HG03175 (cell line): ENCODE results near the gene HLCS.

Experiments used
- ATAC-seq: cut with Tn5 transposase; IDR thresholded peaks from one replicate; pipeline ENCODE4 v1.9.1; 2021; ENCODE audit warnings: mild to moderate bottlenecking, moderate library complexity; ENCODE audit not compliant: unreplicated experiment

HLCS gene

DNA sequence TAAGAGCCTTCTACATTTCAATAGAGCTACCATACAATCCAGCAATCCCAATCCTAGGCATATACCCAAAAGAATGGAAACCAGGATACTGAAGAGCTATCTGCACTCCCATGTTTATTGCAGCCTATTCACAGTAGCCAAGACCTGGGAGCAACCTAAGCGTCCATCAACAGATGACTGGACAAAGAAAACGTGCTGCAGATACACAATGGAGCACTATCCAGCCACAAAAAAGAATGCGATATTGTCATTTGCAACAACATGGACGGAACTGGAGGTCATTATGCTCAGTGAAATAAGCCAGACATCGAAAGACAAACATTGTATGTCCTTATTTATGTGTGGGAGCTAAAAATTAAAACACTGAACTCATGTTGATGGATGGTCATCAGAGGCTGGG, 115.3 kb downstream of the HLCS start:
- ATAC-seq, result no peak

DNA sequence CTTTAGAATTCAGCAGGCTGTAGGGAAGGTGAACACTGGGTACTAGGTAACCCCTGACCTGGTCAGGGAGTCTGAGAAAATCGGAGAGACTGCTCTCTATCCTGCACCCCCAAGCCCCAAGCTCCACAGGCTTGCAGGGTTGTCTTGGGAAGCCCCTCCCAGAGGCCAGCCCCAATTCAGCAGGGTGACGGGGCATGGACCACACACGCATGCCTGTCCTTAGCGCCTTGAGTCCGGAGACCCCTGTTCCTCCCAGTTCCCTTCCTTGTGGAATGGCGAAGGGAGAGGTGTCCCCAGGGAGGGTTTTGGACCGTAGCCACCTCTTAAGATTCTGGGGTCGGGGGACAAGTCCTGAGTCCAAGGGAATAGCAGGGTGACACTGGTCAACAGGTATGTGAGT, 116.1 kb downstream of the HLCS start:
- no peak for ATAC-seq

DNA sequence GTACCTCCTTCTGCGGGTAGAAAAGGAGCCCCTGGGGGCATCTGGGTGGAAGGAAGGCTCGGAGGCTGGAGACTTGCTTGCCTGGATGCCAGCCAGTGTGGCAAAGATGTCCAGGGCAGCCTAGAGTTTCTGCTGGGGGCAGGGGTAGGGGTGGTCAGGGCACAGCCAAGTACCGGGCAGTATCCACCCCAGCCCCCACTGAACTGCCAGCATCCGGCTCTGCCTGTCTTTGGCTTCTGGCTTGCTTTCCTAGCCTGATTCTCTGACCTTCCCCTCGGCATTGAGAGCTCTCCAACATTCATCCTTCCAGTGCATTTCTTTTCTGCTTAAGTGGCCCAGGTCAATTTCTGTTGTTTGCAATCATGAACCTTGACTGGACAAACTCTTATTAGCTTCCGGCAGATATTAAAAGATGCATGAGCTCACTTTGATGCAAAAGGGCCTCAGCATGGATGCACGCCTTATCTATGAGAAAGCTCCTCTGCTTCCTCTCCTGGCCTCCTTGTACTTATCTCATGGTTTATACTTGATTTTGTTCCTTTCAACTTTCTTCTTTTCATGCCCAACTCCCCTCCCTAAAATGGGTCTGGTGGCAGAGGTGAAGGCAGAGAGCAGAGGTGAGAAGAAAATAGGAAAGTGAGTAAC, 116.9 kb downstream of the HLCS start:
- ATAC-seq, result no peak

DNA sequence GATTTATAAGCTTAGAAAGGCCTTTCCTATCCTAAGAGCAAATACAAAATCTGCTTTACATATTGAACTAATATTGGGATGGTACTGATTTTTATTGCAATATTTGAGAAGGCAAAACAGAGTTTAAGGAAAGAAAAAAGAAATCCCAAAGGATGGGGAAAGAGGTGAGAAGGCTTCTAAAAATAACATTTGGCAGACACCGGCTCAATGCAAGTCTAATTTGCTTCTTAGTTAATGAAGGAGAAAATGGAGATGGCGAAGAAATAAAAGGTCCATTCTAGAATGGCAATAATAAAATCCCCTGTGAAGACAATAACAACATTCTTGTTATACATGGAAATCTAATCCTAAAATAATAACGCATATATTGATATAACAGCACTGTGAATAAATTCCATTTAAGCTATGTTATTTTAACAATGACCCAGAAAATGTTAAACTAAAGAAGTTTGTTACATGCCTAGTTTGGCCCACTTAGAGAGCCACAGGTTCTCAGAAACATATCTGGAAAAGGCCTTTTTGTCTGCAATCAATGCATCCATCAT, 117.7 kb downstream of the HLCS start:
- no peak for ATAC-seq

DNA sequence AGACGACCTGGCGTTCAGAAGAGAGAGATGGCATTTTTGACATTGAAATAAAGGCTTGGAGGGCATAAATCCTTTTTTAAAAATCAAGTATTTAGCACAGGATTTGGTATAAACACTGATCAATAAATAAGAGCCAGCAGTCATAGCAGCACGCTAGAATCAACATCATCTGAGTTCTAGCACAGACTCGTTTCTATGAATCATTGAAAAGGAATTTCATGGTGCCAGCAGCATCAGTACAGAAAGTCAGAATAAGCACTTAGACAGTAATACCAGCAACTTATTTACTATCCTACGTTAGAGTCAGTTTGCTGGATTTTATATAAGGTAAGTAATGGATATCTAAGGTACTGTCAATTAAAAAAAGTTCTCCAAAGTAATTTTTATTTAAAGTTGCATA, 119.3 kb downstream of the HLCS start:
- no peak for ATAC-seq

DNA sequence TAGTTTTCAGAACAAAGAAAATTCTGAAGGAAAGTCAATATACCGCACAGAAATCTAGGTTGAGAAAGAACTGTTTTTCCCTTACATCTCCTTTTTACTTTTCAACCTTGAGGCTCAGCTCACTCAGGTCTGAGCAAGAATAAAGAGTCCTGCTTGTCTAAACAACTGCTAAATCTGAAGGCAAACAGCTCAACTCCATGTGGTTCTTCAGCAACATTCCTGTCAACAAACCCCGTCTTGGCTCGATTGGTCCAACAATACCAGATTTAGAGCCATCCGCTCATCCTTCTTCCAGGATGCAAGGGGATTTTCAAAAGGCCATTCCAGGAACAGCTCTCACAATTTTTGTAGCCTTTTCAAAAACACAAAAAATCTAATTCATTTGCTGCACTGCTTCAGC, 119.8 kb downstream of the HLCS start:
- ATAC-seq, result no peak

DNA sequence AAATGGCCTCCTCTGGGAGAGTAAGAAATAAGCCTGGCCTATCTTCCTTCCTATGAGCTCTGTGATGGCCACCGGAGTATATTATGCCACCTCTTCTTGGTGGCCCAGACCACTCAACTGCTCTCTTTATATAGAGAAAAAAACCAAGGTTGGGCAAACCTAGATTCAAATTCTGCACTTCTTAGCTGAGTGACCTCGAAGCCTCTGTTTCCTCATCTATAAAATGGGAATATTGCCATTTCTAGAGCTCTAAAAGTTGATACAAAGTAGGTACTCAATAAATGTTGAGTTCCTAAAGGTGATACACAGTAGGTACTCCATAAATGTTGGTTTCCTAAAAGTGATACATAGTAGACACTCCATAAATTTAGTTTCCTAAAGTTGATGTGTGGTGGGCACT, 120.7 kb downstream of the HLCS start:
- no peak for ATAC-seq

DNA sequence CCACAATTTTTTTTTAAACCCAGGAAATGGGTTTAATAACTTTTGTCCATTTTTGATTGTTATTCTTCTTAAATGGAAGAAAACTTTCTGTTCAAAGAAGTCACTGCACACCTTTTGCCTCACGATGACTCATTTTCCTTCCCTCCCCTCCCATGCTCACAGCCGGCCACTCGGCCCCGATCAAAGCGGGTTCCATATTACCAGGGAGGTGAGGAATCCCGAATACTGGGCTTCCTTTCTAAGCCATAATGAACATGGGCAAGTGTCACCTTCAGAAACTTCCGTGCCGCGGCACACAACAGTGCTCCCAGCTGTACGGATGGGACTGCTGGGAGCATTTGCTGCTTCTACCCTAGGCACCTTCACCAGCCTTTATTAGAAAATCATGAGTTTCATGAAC, 121.4 kb downstream of the HLCS start:
- ATAC-seq, result no peak

DNA sequence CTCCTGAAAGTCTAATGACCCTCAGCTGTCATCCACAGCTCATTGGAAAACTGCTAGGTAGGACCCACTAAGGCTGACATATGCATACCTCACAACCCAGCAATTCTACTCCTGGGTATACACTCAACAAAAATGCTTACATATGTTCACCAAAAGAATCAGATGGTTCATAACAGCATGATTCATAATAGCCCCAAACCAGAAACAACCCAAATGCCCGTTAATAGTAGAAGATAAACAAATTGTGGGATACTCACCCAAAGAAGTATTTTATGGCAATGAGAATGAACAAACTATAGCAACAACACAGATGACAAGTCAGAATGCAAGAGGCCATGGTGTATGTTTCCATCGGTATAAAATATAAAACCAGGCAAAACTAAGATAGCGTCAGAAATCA, 124.6 kb downstream of the HLCS start:
- no peak for ATAC-seq

DNA sequence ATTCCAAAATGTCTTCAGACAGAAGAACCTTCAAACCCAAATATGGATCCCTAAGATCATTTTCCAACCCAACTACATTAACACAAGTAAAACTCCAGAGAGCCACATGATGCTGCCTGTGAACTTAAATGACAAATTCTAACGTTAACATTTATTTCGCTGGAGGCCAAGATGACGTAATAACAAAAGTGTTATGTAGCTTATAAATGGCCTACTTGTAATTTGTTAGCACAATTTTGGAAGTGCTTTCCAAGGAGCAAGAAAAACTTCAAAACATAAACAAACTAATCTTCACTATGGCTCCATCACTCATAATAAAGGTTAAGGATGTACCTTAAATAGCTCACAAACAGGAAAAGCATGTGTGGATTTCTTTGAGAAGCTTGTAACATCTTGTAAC, 126.7 kb downstream of the HLCS start:
- no peak for ATAC-seq

DNA sequence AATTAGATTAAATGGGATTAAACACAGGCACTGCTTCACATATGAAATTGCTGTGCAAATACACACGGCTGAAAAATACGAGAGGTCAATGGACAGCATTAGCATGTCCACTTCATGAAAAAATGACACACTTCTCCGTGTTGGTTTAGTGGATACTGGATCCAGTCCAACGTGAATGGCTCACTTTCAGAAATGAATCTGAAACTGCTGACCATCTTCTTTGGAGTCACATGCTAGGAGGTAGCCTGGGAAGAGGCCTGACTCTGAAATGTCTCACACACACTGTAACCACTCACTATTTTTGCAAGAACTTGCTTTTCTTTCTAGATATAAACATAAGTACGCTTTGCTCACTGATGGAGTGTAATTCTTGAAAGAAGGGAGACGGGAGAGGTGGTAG, 127.3 kb downstream of the HLCS start:
- ATAC-seq, result no peak

DNA sequence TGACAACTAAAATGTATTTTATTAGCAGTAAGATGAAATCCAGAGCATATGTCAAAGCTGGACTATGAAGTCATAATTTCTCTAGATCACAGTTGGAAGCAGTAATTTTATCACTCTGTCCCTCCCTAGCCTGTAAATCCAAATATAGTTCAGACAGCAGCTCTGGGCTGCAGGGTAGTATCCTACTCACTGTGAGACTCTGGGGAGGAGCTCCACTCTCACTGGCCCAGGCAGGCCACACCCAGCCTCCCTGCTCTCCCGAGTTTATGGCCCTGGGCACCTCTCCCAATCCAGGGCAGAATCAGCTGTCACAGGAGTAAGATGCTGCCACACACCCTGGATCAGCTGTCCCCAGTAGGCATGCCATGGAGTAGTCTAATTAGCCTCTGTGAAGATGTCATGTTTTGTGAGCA, 131.1 kb downstream of the HLCS start:
- ATAC-seq, result no peak

DNA sequence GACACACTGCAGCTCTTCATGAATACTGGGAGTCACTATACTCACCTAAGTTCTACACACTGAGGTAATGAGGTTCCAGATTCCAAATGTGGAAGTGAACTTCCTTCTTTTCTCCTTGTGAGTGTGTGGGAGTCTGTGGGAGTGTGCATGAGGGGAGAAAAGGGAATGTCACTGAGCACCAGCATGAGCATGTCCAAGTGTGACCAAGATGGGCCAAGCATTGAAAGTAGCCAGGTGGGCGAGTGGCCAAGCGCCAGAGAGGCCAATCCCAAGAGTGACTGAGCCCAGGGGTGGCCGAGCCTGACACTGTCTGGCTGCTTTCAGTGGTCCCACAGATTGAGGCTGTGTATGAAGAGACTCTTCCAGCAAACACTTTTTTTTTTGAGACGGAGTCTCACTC, 132.3 kb downstream of the HLCS start:
- no peak for ATAC-seq

DNA sequence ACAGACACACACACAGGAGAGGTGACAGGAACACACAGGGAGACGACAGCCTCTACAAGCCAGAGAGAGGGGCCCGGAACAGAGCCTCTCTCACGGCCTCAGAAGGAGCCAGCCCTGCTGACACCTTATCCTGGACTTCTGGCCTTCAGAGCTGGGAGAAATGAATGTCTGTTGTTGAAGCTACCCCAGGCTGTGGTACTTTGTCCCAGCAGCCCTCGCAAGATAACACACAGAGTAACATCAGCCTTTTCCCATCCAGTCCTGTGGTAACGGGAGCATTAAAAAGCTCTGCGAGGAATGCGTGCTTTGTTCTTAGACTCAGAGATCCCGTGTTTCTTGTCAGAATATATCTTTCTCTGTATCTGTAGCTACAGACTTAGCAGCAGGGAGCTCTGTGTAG, 136.4 kb downstream of the HLCS start:
- ATAC-seq, result no peak

DNA sequence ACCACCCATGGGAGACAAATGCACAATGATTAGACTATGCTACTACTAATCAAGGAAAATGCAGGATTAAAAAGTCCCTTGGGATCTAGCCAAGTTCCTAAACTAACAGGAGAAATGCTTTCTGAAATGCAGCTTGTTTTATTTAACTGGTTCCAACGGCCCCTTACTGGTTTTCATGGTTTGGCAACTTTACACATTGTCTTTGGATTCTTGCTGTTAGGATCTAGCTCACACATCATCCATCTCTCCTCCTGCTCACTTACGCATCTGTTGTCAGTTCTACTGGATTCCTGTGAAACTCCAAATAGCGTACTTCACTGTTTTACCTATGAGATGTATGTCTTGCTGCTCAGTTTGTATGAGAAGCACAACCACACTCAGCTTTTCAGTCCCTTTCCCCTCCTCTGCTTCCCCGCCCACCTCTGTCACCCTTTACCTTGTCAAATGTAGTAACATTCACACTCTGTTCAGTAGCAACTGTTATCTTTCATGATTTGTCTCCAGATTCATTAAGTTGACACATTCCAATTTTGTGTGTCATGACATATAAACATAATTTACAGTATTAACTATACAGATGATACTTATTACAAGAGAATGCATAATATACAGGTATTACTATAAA, 137.5 kb downstream of the HLCS start:
- no peak for ATAC-seq

DNA sequence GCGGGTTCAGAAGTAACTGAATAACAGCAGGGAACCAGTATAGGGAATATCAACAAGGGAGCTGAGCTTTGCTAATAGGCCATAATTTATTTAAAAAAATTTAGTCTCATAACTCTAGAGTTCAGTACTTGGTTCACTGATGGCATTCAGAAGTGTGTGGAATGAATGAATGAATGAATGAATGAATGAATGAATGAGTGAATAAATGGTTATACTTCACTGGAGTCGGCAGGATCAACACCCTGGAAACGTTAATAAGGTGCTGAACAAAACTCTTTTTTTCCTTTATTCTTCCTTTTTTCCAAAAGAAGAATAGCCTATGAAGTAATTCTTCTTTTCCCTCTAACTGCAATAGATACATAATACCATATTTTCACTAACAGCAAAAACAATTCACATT, 138.3 kb downstream of the HLCS start:
- no peak for ATAC-seq

DNA sequence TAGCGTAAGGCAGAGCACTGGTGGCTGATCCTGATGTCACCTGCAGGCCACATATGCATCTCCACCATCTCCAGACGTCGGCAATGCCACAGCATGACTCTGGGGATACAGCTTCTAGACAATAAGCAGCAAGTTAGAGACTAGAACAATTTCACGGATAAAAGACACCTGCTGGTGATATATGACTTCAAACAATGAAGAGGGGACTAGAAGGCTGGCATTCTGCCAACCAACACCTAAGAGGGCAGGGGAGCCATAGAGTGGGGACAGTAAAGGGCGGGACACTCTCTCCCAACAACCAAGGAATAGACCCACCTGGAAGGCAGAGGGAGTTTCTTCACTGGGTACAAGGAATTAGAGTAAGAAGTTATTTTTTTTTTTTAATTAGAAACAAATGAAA, 140.8 kb downstream of the HLCS start:
- no peak for ATAC-seq

DNA sequence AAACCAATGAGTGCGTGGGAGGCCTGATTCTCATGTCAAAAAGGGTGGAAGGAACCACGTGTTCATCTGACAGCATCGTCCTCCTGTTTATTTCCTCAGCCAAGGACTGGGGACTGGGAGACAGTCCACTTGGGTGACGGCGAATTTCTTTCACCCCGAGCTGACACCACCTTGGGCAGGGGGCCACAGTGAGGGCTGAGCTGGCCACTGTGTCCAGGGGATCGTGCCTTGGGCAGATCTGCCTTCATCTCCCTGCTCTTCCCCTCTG, 145.5 kb downstream of the HLCS start:
- ATAC-seq, result no peak

DNA sequence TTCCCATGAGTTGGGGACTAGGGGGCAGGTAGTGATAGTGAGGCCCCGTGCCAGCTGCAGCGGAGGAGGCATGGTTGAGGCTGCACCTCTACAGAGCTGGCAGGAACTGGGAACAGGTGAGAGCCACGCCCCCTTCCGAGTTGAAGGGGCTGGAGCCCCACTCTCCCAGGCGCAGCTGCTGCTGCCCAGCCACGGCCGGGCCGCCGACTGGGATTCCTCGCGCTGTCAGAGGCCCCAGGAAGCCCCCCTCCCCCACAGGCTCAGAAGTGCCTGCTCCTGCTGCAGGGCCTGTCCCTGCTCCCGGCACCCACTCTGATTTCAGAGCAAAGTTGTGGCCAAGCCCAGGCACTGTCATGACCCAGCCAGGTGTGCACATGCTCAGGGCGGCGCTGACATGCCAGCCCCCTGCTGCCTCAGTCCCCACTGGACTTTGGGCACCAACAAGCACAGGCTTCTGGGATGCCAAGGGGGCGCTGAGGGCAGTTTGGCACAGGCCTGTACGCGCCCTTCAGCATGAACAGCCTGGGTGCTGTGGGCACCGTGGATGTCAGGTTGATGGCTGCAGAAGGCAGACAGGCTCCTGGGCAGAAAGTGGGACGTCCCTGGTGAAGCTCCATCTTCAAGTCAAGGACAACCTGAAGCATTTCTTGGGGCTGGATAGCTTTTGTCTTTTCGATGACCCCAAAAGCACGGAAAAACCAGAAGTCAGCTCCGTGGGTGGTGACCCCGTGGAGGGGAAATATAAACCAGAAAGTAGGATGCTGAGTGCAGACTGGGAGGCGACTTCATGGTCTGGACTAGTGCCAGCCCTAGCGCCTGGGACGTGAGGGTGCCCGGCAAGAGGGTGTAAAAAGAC, 146.1 kb downstream of the HLCS start:
- ATAC-seq, result no peak

DNA sequence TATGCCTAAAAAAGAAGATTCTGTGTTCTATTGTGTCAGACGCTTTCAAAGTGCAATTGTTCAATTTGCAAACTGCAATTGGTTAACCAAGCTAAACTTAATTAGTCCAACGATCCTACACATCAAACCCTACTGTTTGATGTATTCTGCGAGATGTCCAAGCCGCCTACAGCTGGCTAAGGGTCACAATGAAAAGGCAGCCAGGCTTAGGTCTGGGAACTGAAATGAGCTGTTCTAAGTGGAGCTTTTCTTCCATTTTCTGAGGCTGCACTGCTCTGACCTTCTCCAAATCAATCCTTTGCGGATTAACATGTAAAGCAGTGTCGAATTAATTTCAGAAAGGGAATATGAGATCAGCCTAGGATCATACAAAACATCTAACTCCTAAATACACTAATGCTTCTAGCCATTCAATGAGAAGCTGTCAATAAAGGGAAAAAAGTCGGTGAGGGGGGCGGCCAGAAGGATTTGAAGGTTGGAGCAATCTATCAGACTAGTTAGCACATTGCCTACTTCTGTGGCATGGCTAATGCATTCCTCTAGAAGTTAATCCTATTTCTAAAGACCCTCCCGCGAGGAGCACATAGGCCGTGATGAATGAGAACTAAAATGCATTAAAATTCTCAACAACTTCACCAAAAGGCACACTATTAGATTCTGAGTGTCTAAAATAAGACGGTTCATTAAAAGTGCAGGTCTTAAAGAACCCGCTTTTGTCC, 148.6 kb downstream of the HLCS start:
- no peak for ATAC-seq

DNA sequence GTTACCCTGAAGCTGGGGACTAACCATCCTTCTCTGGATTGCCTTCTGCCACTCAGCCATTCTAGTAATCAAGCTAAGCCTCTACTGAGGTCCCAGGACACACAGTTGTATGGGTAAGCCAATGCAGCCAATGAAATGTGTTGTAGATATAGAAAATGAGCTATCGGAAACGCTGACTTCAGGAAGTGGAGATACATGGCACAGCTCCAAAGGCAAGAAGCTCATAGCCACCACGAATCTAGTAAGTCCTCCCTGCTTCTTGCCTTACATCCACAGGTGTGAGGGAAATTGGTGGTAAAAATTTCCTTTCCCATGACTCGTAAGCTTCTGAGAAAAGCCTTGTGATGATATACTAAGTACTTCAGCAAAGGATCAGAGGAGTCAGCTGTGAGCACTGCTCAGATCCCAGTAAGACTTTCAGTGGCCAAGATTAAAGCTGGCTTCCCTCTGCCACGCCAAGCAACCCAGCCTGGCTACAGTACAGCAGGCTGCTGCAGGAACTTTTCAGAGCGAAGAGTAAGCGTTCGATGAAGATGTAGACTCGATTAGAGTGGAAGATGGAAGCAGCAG, 149.8 kb downstream of the HLCS start:
- ATAC-seq, result no peak
